ENCODE results near the gene PIK3R4.

PIK3R4 gene

GRCh38 chr3:130743354-130743753 is 3.3 kb downstream of the PIK3R4 start:
- Histone ChIP-seq H3K36me3 (ENCODE audit: control insufficient read depth in 1 of 2, insufficient read depth in 2 of 2, low read length in 2 of 2) (peaks cover 2 to 6% of the 10 kb centered on the region in 2 experiments), H2AFZ (ENCODE audit: insufficient read depth, low read length, poor library complexity) (no peak overlapping the region), H2BK12ac (ENCODE audit: low read length) (no peak overlapping the region), H2AK5ac (ENCODE audit: low read length) (no peak overlapping the region), H3K4me3 (ENCODE audit: low read depth, low read length) (no peak overlapping the region), H2BK120ac (ENCODE audit: insufficient read depth, low read length, poor library complexity) (no peak overlapping the region), H3K27ac (ENCODE audit: low read depth, low read length) (no peak overlapping the region), H2BK5ac (ENCODE audit: low read depth, low read length, poor library complexity) (no peak overlapping the region), H4K91ac (ENCODE audit: low read depth, low read length) (no peak overlapping the region), H3K79me2 (ENCODE audit: control insufficient read depth, insufficient read depth, low read length, poor library complexity) (peaks cover 8% of the 10 kb centered on the region), H3K14ac (ENCODE audit: low read length) (no peak overlapping the region), H3K18ac (ENCODE audit: low read length) (no peak overlapping the region), H3K9me3 (ENCODE audit: insufficient read depth, low read depth, low read length) (no peaks in the 10 kb centered on the region), H3K9ac (ENCODE audit: low read length) (no peak overlapping the region), H3K4me2 (ENCODE audit: low read length) (no peak overlapping the region), H3K27me3 (ENCODE audit: insufficient read depth, low read length) (no peaks in the 10 kb centered on the region), H3K4ac (ENCODE audit: low read depth, low read length) (no peak overlapping the region), H3K23ac (ENCODE audit: low read length) (no peak overlapping the region), H3K4me1 (ENCODE audit: control insufficient read depth in 1 of 2, insufficient read depth in 2 of 2, low read length in 2 of 2) (peaks cover 0 to 2% of the 10 kb centered on the region in 2 experiments), H4K8ac (ENCODE audit: low read depth, low read length) (no peak overlapping the region), H4K12ac (ENCODE audit: low read depth, low read length) (no peak overlapping the region), H3K79me1 (ENCODE audit: low read length) (peaks cover 2% of the 10 kb centered on the region)
- no peak for DNase-seq
- WGBS (ENCODE audit: extremely low coverage, insufficient coverage, insufficient read length) = no CpG with 5 or more reads among the region's 2 CpGs

- no peak overlapping the region for H3K18ac ChIP-seq (ENCODE audit: low read length)
- H3K9me3 ChIP-seq (ENCODE audit: insufficient read depth, low read depth, low read length) = no peaks in the 10 kb centered on the region
- no peak overlapping the region for H3K14ac ChIP-seq (ENCODE audit: low read length)
- H3K36me3 ChIP-seq (ENCODE audit: control insufficient read depth in 1 of 2, insufficient read depth in 2 of 2, low read length in 2 of 2) = peaks cover 2 to 6% of the 10 kb centered on the region in 2 experiments
- no peak overlapping the region for H4K8ac ChIP-seq (ENCODE audit: low read depth, low read length)
- peaks cover 0 to 2% of the 10 kb centered on the region in 2 experiments for H3K4me1 ChIP-seq (ENCODE audit: control insufficient read depth in 1 of 2, insufficient read depth in 2 of 2, low read length in 2 of 2)
- no peak overlapping the region for H2AK5ac ChIP-seq (ENCODE audit: low read length)
- H3K4me2 ChIP-seq (ENCODE audit: low read length) = no peak overlapping the region
- H2BK12ac ChIP-seq (ENCODE audit: low read length) = no peak overlapping the region
- H4K91ac ChIP-seq (ENCODE audit: low read depth, low read length) = no peak overlapping the region
- no peaks in the 10 kb centered on the region for H3K27me3 ChIP-seq (ENCODE audit: insufficient read depth, low read length)
- peaks cover 2% of the 10 kb centered on the region for H3K79me1 ChIP-seq (ENCODE audit: low read length)
- WGBS (ENCODE audit: extremely low coverage, insufficient coverage, insufficient read length) = 100% methylated on average over 2 of the region's 6 CpGs
- H2BK120ac ChIP-seq (ENCODE audit: insufficient read depth, low read length, poor library complexity) = no peak overlapping the region
- no peak for DNase-seq
- no peak overlapping the region for H3K4me3 ChIP-seq (ENCODE audit: low read depth, low read length)
- H2BK5ac ChIP-seq (ENCODE audit: low read depth, low read length, poor library complexity) = no peak overlapping the region
- no peak overlapping the region for H3K9ac ChIP-seq (ENCODE audit: low read length)
- H3K79me2 ChIP-seq (ENCODE audit: control insufficient read depth, insufficient read depth, low read length, poor library complexity) = peaks cover 8% of the 10 kb centered on the region
- no peak overlapping the region for H3K27ac ChIP-seq (ENCODE audit: low read depth, low read length)
- no peak overlapping the region for H4K12ac ChIP-seq (ENCODE audit: low read depth, low read length)
- no peak overlapping the region for H3K23ac ChIP-seq (ENCODE audit: low read length)
- H2AFZ ChIP-seq (ENCODE audit: insufficient read depth, low read length, poor library complexity) = no peak overlapping the region
- H3K4ac ChIP-seq (ENCODE audit: low read depth, low read length) = no peak overlapping the region
These were observed 4.6 kb downstream of the PIK3R4 start for GRCh38 chr3:130741946-130742610.

- Histone ChIP-seq H3K4me1 (ENCODE audit: control insufficient read depth in 1 of 2, insufficient read depth in 2 of 2, low read length in 2 of 2) (no peaks in the 10 kb centered on the region), H3K9ac (ENCODE audit: low read length) (no peak overlapping the region), H4K91ac (ENCODE audit: low read depth, low read length) (no peak overlapping the region), H2BK120ac (ENCODE audit: insufficient read depth, low read length, poor library complexity) (no peak overlapping the region), H3K27me3 (ENCODE audit: insufficient read depth, low read length) (no peaks in the 10 kb centered on the region), H3K27ac (ENCODE audit: low read depth, low read length) (no peak overlapping the region), H3K79me2 (ENCODE audit: control insufficient read depth, insufficient read depth, low read length, poor library complexity) (no peaks in the 10 kb centered on the region), H4K12ac (ENCODE audit: low read depth, low read length) (no peak overlapping the region), H3K4me2 (ENCODE audit: low read length) (no peak overlapping the region), H2BK12ac (ENCODE audit: low read length) (no peak overlapping the region), H4K8ac (ENCODE audit: low read depth, low read length) (no peak overlapping the region), H3K14ac (ENCODE audit: low read length) (no peak overlapping the region), H2AK5ac (ENCODE audit: low read length) (no peak overlapping the region), H3K4me3 (ENCODE audit: low read depth, low read length) (no peak overlapping the region), H2BK5ac (ENCODE audit: low read depth, low read length, poor library complexity) (no peak overlapping the region), H3K4ac (ENCODE audit: low read depth, low read length) (no peak overlapping the region), H3K18ac (ENCODE audit: low read length) (no peak overlapping the region), H3K79me1 (ENCODE audit: low read length) (no peaks in the 10 kb centered on the region), H2AFZ (ENCODE audit: insufficient read depth, low read length, poor library complexity) (no peak overlapping the region), H3K9me3 (ENCODE audit: insufficient read depth, low read depth, low read length) (no peaks in the 10 kb centered on the region), H3K36me3 (ENCODE audit: control insufficient read depth in 1 of 2, insufficient read depth in 2 of 2, low read length in 2 of 2) (peaks cover 2 to 11% of the 10 kb centered on the region in 2 experiments), H3K23ac (ENCODE audit: low read length) (no peak overlapping the region)
- DNase-seq = no peak
These were observed 6.8 kb downstream of the PIK3R4 start for GRCh38 chr3:130739848-130740247.

GRCh38 chr3:130738241-130738640 is 8.4 kb downstream of the PIK3R4 start:
- H3K36me3 ChIP-seq (ENCODE audit: control insufficient read depth in 1 of 2, insufficient read depth in 2 of 2, low read length in 2 of 2) = peaks cover 2 to 13% of the 10 kb centered on the region in 2 experiments
- no peaks in the 10 kb centered on the region for H3K4me1 ChIP-seq (ENCODE audit: control insufficient read depth in 1 of 2, insufficient read depth in 2 of 2, low read length in 2 of 2)
- no peak overlapping the region for H4K12ac ChIP-seq (ENCODE audit: low read depth, low read length)
- H2AK5ac ChIP-seq (ENCODE audit: low read length) = no peak overlapping the region
- H3K9me3 ChIP-seq (ENCODE audit: insufficient read depth, low read depth, low read length) = no peaks in the 10 kb centered on the region
- H3K9ac ChIP-seq (ENCODE audit: low read length) = no peak overlapping the region
- no peak overlapping the region for H3K27ac ChIP-seq (ENCODE audit: low read depth, low read length)
- no peaks in the 10 kb centered on the region for H3K27me3 ChIP-seq (ENCODE audit: insufficient read depth, low read length)
- H4K8ac ChIP-seq (ENCODE audit: low read depth, low read length) = no peak overlapping the region
- no peak overlapping the region for H2AFZ ChIP-seq (ENCODE audit: insufficient read depth, low read length, poor library complexity)
- H2BK5ac ChIP-seq (ENCODE audit: low read depth, low read length, poor library complexity) = no peak overlapping the region
- H3K4ac ChIP-seq (ENCODE audit: low read depth, low read length) = no peak overlapping the region
- no peak overlapping the region for H2BK120ac ChIP-seq (ENCODE audit: insufficient read depth, low read length, poor library complexity)
- no peaks in the 10 kb centered on the region for H3K79me2 ChIP-seq (ENCODE audit: control insufficient read depth, insufficient read depth, low read length, poor library complexity)
- no peak for DNase-seq
- H3K23ac ChIP-seq (ENCODE audit: low read length) = no peak overlapping the region
- no peak overlapping the region for H4K91ac ChIP-seq (ENCODE audit: low read depth, low read length)
- no peak overlapping the region for H3K4me2 ChIP-seq (ENCODE audit: low read length)
- no peaks in the 10 kb centered on the region for H3K79me1 ChIP-seq (ENCODE audit: low read length)
- no CpG with 5 or more reads among the region's 4 CpGs for WGBS (ENCODE audit: extremely low coverage, insufficient coverage, insufficient read length)
- H2BK12ac ChIP-seq (ENCODE audit: low read length) = no peak overlapping the region
- no peak overlapping the region for H3K14ac ChIP-seq (ENCODE audit: low read length)
- no peak overlapping the region for H3K4me3 ChIP-seq (ENCODE audit: low read depth, low read length)
- no peak overlapping the region for H3K18ac ChIP-seq (ENCODE audit: low read length)
